Trophoblast cell (in vitro differentiated cells and primary cell): ENCODE data around the gene TNIK.
A peak's percentile ranks its signal among the peaks of the same experiment; 100 is the strongest.

Experiments used
- DNase-seq, 2 donors: peaks; one replicate each; pipeline ENCODE4 v3.0.0-alpha.2; 2016
- H2AFZ ChIP-seq: 2 replicates; pipeline ENCODE4 v1.6.1; 2013; ENCODE audit warnings: low read length, moderate library complexity, mild to moderate bottlenecking; ENCODE audit not compliant: insufficient read depth, poor library complexity
- H2AK5ac ChIP-seq: 2 replicates; pipeline ENCODE4 v1.6.1; 2013; ENCODE audit warnings: mild to moderate bottlenecking, low read length
- H2BK120ac ChIP-seq: 2 replicates; pipeline ENCODE4 v1.6.1; 2013; ENCODE audit warnings: low read length, mild to moderate bottlenecking, moderate library complexity; ENCODE audit not compliant: insufficient read depth, poor library complexity
- H2BK12ac ChIP-seq: 2 replicates; pipeline ENCODE4 v1.6.1; 2013; ENCODE audit warnings: mild to moderate bottlenecking, low read length, moderate library complexity
- H2BK5ac ChIP-seq: 2 replicates; pipeline ENCODE4 v1.6.1; 2013; ENCODE audit warnings: low read length, low read depth, moderate library complexity, mild to moderate bottlenecking; ENCODE audit not compliant: poor library complexity
- H3K14ac ChIP-seq: 2 replicates; pipeline ENCODE4 v1.6.1; 2013; ENCODE audit warnings: mild to moderate bottlenecking, low read length
- H3K18ac ChIP-seq: 2 replicates; pipeline ENCODE4 v1.6.1; 2013; ENCODE audit warnings: mild to moderate bottlenecking, low read length
- H3K23ac ChIP-seq: 2 replicates; pipeline ENCODE4 v1.6.1; 2013; ENCODE audit warnings: low read length
- H3K27ac ChIP-seq: 2 replicates; pipeline ENCODE4 v1.5.1; 2013; ENCODE audit warnings: low read depth, mild to moderate bottlenecking, inconsistent platforms, low read length, moderate library complexity
- H3K27me3 ChIP-seq: 2 replicates; pipeline ENCODE4 v1.6.1; 2013; ENCODE audit warnings: inconsistent platforms, mild to moderate bottlenecking, low read length, moderate library complexity; ENCODE audit not compliant: insufficient read depth
- H3K36me3 ChIP-seq, 2 experiments: 1 replicate in 1 of 2; 2 replicates in 1 of 2; pipeline ENCODE4 v1.6.1; 2013; ENCODE audit warnings: low read length in 2 of 2, mild to moderate bottlenecking in 2 of 2, moderate library complexity in 1 of 2; ENCODE audit not compliant: insufficient read depth in 2 of 2, control insufficient read depth in 1 of 2
- H3K4ac ChIP-seq: 2 replicates; pipeline ENCODE4 v1.6.1; 2013; ENCODE audit warnings: low read depth, mild to moderate bottlenecking, low read length, moderate library complexity
- H3K4me1 ChIP-seq, 2 experiments: 1 replicate in 1 of 2; 2 replicates in 1 of 2; pipeline ENCODE4 v1.6.1; 2013; ENCODE audit warnings: low read length in 2 of 2, mild to moderate bottlenecking in 2 of 2, moderate library complexity in 1 of 2; ENCODE audit not compliant: insufficient read depth in 2 of 2, control insufficient read depth in 1 of 2
- H3K4me2 ChIP-seq: 2 replicates; pipeline ENCODE4 v1.6.1; 2013; ENCODE audit warnings: inconsistent platforms, mild to moderate bottlenecking, low read length, moderate library complexity
- H3K4me3 ChIP-seq: 2 replicates; pipeline ENCODE4 v1.5.1; 2013; ENCODE audit warnings: mild to moderate bottlenecking, low read depth, low read length, inconsistent platforms
- H3K79me1 ChIP-seq: one replicate; pipeline ENCODE4 v1.6.1; 2013; ENCODE audit warnings: low read length
- H3K79me2 ChIP-seq: 2 replicates; pipeline ENCODE4 v1.6.1; 2013; ENCODE audit warnings: low read length, mild to moderate bottlenecking; ENCODE audit not compliant: control insufficient read depth, insufficient read depth, poor library complexity
- H3K9ac ChIP-seq: 2 replicates; pipeline ENCODE4 v1.6.1; 2013; ENCODE audit warnings: mild to moderate bottlenecking, low read length
- H3K9me3 ChIP-seq: 2 replicates; pipeline ENCODE4 v1.6.1; 2013; ENCODE audit warnings: low read depth, mild to moderate bottlenecking, control low read depth, inconsistent platforms, low read length; ENCODE audit not compliant: insufficient read depth
- H4K12ac ChIP-seq: 2 replicates; pipeline ENCODE4 v1.6.1; 2013; ENCODE audit warnings: low read depth, mild to moderate bottlenecking, low read length, moderate library complexity
- H4K8ac ChIP-seq: 2 replicates; pipeline ENCODE4 v1.6.1; 2013; ENCODE audit warnings: low read depth, mild to moderate bottlenecking, low read length, moderate library complexity
- H4K91ac ChIP-seq: one replicate; pipeline ENCODE4 v1.6.1; 2013; ENCODE audit warnings: low read depth, mild to moderate bottlenecking, low read length, moderate library complexity
- WGBS: extraction: QIAGEN DNeasy Blood & Tissue Kit; methylation state at CpG from one replicate; pipeline ENCODE4 v1.1.7; 2013; ENCODE audit warnings: missing lambda C conversion rate; ENCODE audit not compliant: insufficient read length, insufficient coverage; ENCODE audit errors: extremely low coverage; 5-methylcytosine and 5-hydroxymethylcytosine counted together

Gene TNIK

GRCh38 chr3:171457607-171458061 is 2.6 kb downstream of the TNIK start:
- H3K27me3 ChIP-seq: peaks cover 7% of the 10 kb centered on the region
- no peak overlapping the region for H4K91ac ChIP-seq
- no peak overlapping the region for H2BK12ac ChIP-seq
- no peak overlapping the region for H2AK5ac ChIP-seq
- no peak overlapping the region for H4K8ac ChIP-seq
- H3K79me2 ChIP-seq: no peaks in the 10 kb centered on the region
- no peaks in the 10 kb centered on the region for H3K9me3 ChIP-seq
- no peak overlapping the region for H3K9ac ChIP-seq
- no peak overlapping the region for H3K14ac ChIP-seq
- H3K79me1 ChIP-seq: no peaks in the 10 kb centered on the region
- no peak overlapping the region for H3K4ac ChIP-seq
- no CpG with 5 or more reads among the region's 7 CpGs for WGBS
- H3K23ac ChIP-seq: no peak overlapping the region
- no peak overlapping the region for H2BK5ac ChIP-seq
- H2BK120ac ChIP-seq: no peak overlapping the region
- no peaks in the 10 kb centered on the region for H3K36me3 ChIP-seq
- no peak overlapping the region for H3K18ac ChIP-seq
- no peak overlapping the region for H3K27ac ChIP-seq
- no peak overlapping the region for H3K4me3 ChIP-seq
- H4K12ac ChIP-seq: no peak overlapping the region
- peaks cover 6 to 15% of the 10 kb centered on the region in 2 experiments for H3K4me1 ChIP-seq
- no peak for DNase-seq
- H2AFZ ChIP-seq: no peak overlapping the region
- peak overlapping the region; percentile 41 for H3K4me2 ChIP-seq

GRCh38 chr3:171456765-171457606 is 3.2 kb downstream of the TNIK start:
- no peaks in the 10 kb centered on the region for H3K79me2 ChIP-seq
- no peak overlapping the region for H2AFZ ChIP-seq
- H4K8ac ChIP-seq: no peak overlapping the region
- H3K79me1 ChIP-seq: no peaks in the 10 kb centered on the region
- WGBS: no CpG with 5 or more reads among the region's 6 CpGs
- no peak overlapping the region for H3K18ac ChIP-seq
- no peak overlapping the region for H3K23ac ChIP-seq
- no peak overlapping the region for H3K27ac ChIP-seq
- H3K27me3 ChIP-seq: peaks cover 7% of the 10 kb centered on the region
- no peaks in the 10 kb centered on the region for H3K9me3 ChIP-seq
- no peak overlapping the region for H3K4me2 ChIP-seq
- no peak for DNase-seq
- H3K4me3 ChIP-seq: no peak overlapping the region
- H4K12ac ChIP-seq: no peak overlapping the region
- H4K91ac ChIP-seq: no peak overlapping the region
- H2BK120ac ChIP-seq: no peak overlapping the region
- no peak overlapping the region for H2AK5ac ChIP-seq
- no peak overlapping the region for H3K4ac ChIP-seq
- no peak overlapping the region for H3K14ac ChIP-seq
- H2BK5ac ChIP-seq: no peak overlapping the region
- H2BK12ac ChIP-seq: no peak overlapping the region
- no peak overlapping the region for H3K9ac ChIP-seq
- no peaks in the 10 kb centered on the region for H3K36me3 ChIP-seq
- H3K4me1 ChIP-seq: peaks cover 6 to 15% of the 10 kb centered on the region in 2 experiments

GRCh38 chr3:171455603-171456550 is 4.3 kb downstream of the TNIK start:
- Histone ChIP-seq H2AK5ac (no peak overlapping the region), H3K9ac (no peak overlapping the region), H3K79me1 (no peaks in the 10 kb centered on the region), H2BK12ac (no peak overlapping the region), H4K91ac (no peak overlapping the region), H3K4ac (no peak overlapping the region), H3K79me2 (no peaks in the 10 kb centered on the region), H3K4me1 (peaks cover 6 to 11% of the 10 kb centered on the region in 2 experiments), H3K27ac (no peak overlapping the region), H3K36me3 (no peaks in the 10 kb centered on the region), H3K4me3 (no peak overlapping the region), H3K18ac (no peak overlapping the region), H4K12ac (no peak overlapping the region), H3K14ac (no peak overlapping the region), H2BK5ac (no peak overlapping the region), H2AFZ (no peak overlapping the region), H3K4me2 (no peak overlapping the region), H3K23ac (no peak overlapping the region), H3K9me3 (no peaks in the 10 kb centered on the region), H2BK120ac (no peak overlapping the region), H3K27me3 (peaks cover 5% of the 10 kb centered on the region), H4K8ac (no peak overlapping the region)
- no peak for DNase-seq
- WGBS: no CpG with 5 or more reads among the region's 5 CpGs

- WGBS: no CpG with 5 or more reads among the region's 8 CpGs
- Histone ChIP-seq H3K27me3 (peaks cover 2% of the 10 kb centered on the region), H4K12ac (no peak overlapping the region), H2BK12ac (no peak overlapping the region), H2AK5ac (no peak overlapping the region), H3K27ac (no peak overlapping the region), H3K4me2 (no peak overlapping the region), H3K18ac (no peak overlapping the region), H3K23ac (no peak overlapping the region), H3K79me1 (no peaks in the 10 kb centered on the region), H2AFZ (no peak overlapping the region), H3K79me2 (no peaks in the 10 kb centered on the region), H4K91ac (no peak overlapping the region), H3K36me3 (no peaks in the 10 kb centered on the region), H3K4me3 (no peak overlapping the region), H2BK5ac (no peak overlapping the region), H4K8ac (no peak overlapping the region), H3K4ac (no peak overlapping the region), H3K9me3 (no peaks in the 10 kb centered on the region), H2BK120ac (no peak overlapping the region), H3K4me1 (peaks cover 0 to 5% of the 10 kb centered on the region in 2 experiments), H3K9ac (no peak overlapping the region), H3K14ac (no peak overlapping the region)
- DNase-seq: no peak
Measured at GRCh38 chr3:171454041-171454440, 6.2 kb downstream of the TNIK start.
